Endothelial cell of umbilical vein (primary cell): Measurements from ENCODE around the gene USE1. TPM values are rescaled to one million over a fixed set of nuclear protein-coding genes. Genes with fewer than 3 reads are reported as not detected.

Experiments used
- BruUV-seq: library from RNA; stranded (reverse); fragments of 400-500 nt; replicated peaks from 2 replicates; lab custom pipeline; 2021; lab: Mats Ljungman, UMichigan
- CTCF ChIA-PET: fragments of 300-600, 350-600 bp; sonication (Branson Sonifier 250); formaldehyde crosslinking; loops from one replicate; lab custom pipeline; 2021; ENCODE audit warnings: antibody characterized with exemption, inconsistent platforms; lab: Charles Lee
- POLR2A ChIA-PET: fragments of 300-600, 350-600 bp; sonication (Branson Sonifier 250); formaldehyde crosslinking; loops from one replicate; lab custom pipeline; 2021; ENCODE audit warnings: antibody characterized with exemption, inconsistent platforms; lab: Charles Lee
- DNase-seq: peaks from one replicate; pipeline ENCODE4 v3.0.0-alpha.2; 2011; ENCODE audit warnings: low read depth, low spot score
- FAIRE-seq: peaks from 2 replicates; lab custom pipeline; 2011; peaks lifted over from hg19 to GRCh38; lab: Jason Lieb, UNC
- H2AFZ ChIP-seq: 2 replicates; pipeline ENCODE4 v1.6.0; 2012; ENCODE audit warnings: low read depth, low read length, control low read depth, inconsistent platforms
- H3K27ac ChIP-seq: 2 replicates; pipeline ENCODE4 v1.5.1; 2011; ENCODE audit warnings: low read depth, mild to moderate bottlenecking, control low read depth, low read length, moderate library complexity; ENCODE audit not compliant: insufficient read depth
- H3K27me3 ChIP-seq, 2 experiments: 2 replicates each; pipeline versions ENCODE4 v1.6.0 to v1.6.1; 2011; ENCODE audit warnings: low read length in 2 of 2, mixed read lengths in 1 of 2; ENCODE audit not compliant: control insufficient read depth in 2 of 2, insufficient read depth in 2 of 2
- H3K36me3 ChIP-seq, 2 experiments: 2 replicates in 1 of 2; 3 replicates in 1 of 2; pipeline ENCODE4 v1.5.1; 2011; ENCODE audit warnings: low read length in 2 of 2, mild to moderate bottlenecking in 1 of 2, moderate library complexity in 1 of 2; ENCODE audit not compliant: control insufficient read depth in 2 of 2, insufficient read depth in 2 of 2; ENCODE audit errors: extremely low read depth in 1 of 2
- H3K4me1 ChIP-seq: 3 replicates; pipeline ENCODE4 v1.5.1; 2011; ENCODE audit warnings: mild to moderate bottlenecking, low read length; ENCODE audit not compliant: control insufficient read depth, insufficient read depth; ENCODE audit errors: extremely low read depth
- H3K4me2 ChIP-seq: 2 replicates; pipeline ENCODE4 v1.6.1; 2011; ENCODE audit warnings: low read length, control low read depth, mixed read lengths; ENCODE audit not compliant: insufficient read depth
- H3K4me3 ChIP-seq, 3 experiments: fragments of 200-600 bp in 1 of 3; sonication (generic), shearing (Covaris generic) in 1 of 3; replicated peaks in 1 of 3; 2 replicates each; pipeline ENCODE4 v1.5.1; 2011 to 2016; ENCODE audit warnings: control low read depth in 3 of 3, low read length in 3 of 3, mild to moderate bottlenecking in 2 of 3, inconsistent platforms in 1 of 3, low read depth in 1 of 3, moderate library complexity in 1 of 3; ENCODE audit not compliant: insufficient read depth in 1 of 3
- H3K79me2 ChIP-seq: 2 replicates; pipeline ENCODE4 v1.6.0; 2012; ENCODE audit warnings: low read length, inconsistent platforms; ENCODE audit not compliant: control insufficient read depth, insufficient read depth
- H3K9ac ChIP-seq: replicated peaks from 2 replicates; pipeline ENCODE3; 2011; ENCODE audit warnings: low read length, control low read depth; ENCODE audit not compliant: insufficient read depth; ENCODE audit errors: extremely low read depth
- H3K9me1 ChIP-seq: replicated peaks from 3 replicates; pipeline ENCODE4 v1.6.0; 2011; ENCODE audit warnings: mild to moderate bottlenecking, low read length; ENCODE audit not compliant: control insufficient read depth, insufficient read depth; ENCODE audit errors: extremely low read depth
- H3K9me3 ChIP-seq: replicated peaks from 2 replicates; pipeline ENCODE4 v1.5.1; 2012; ENCODE audit warnings: low read length, inconsistent platforms; ENCODE audit not compliant: control insufficient read depth, insufficient read depth
- H4K20me1 ChIP-seq: replicated peaks from 2 replicates; pipeline ENCODE3; 2011; ENCODE audit warnings: mild to moderate bottlenecking, low read length; ENCODE audit not compliant: control insufficient read depth, insufficient read depth; ENCODE audit errors: extremely low read depth
- CTCF ChIP-seq, 2 donors: IDR thresholded peaks; 1 replicate in 1 of 2; 2 replicates in 1 of 2; pipeline ENCODE4 v1.5.1; 2011; ENCODE audit warnings: low read length in 2 of 2, mild to moderate bottlenecking in 2 of 2, moderate library complexity in 2 of 2, control low read depth in 1 of 2, inconsistent platforms in 1 of 2, low read depth in 1 of 2; ENCODE audit not compliant: insufficient read depth in 1 of 2; ENCODE audit errors: extremely low read depth in 1 of 2
- EZH2 ChIP-seq: IDR thresholded peaks from 2 replicates; pipeline ENCODE4 v1.6.1; 2012; ENCODE audit warnings: borderline replicate concordance, low read depth, mild to moderate bottlenecking, moderate library complexity, low read length, inconsistent platforms; ENCODE audit not compliant: severe bottlenecking
- FOS ChIP-seq: IDR thresholded peaks from 2 replicates; pipeline ENCODE4 v1.6.1; 2011; ENCODE audit warnings: mild to moderate bottlenecking, low read length, moderate library complexity, borderline replicate concordance; ENCODE audit not compliant: insufficient read depth
- GATA2 ChIP-seq: IDR thresholded peaks from 2 replicates; pipeline ENCODE4 v1.7.0; 2011; ENCODE audit warnings: low read depth, mild to moderate bottlenecking, moderate library complexity, mixed read lengths, low read length; ENCODE audit not compliant: insufficient read length, insufficient read depth
- JUN ChIP-seq: IDR thresholded peaks from 2 replicates; pipeline ENCODE4 v1.6.1; 2011; ENCODE audit warnings: borderline replicate concordance, low read depth; ENCODE audit not compliant: insufficient read length, insufficient read depth
- MAX ChIP-seq: IDR thresholded peaks from 2 replicates; pipeline ENCODE4 v1.6.1; 2011; ENCODE audit not compliant: insufficient read depth, insufficient read length
- MYC ChIP-seq: IDR thresholded peaks from one replicate; pipeline ENCODE4 v1.6.1; 2011; ENCODE audit warnings: mild to moderate bottlenecking, low read depth, low read length
- POLR2A ChIP-seq: IDR thresholded peaks from 2 replicates; pipeline ENCODE4 v1.6.1; 2012; ENCODE audit warnings: low read depth, mild to moderate bottlenecking, control low read depth, low read length
- POLR2AphosphoS5 ChIP-seq: IDR thresholded peaks from 2 replicates; pipeline ENCODE4 v1.6.1; 2012; ENCODE audit warnings: low read depth, mild to moderate bottlenecking, control low read depth, low read length, moderate library complexity; ENCODE audit not compliant: insufficient read depth
- dilution Hi-C: fragments of 300-500 bp; cut with MboI; formaldehyde crosslinking; loops from one replicate; pipeline ENCODE4 v1.15.0; 2019; ENCODE audit warnings: low sequenced_read_pairs; ENCODE audit not compliant: extremely low pct_ligation_motif_present
- intact Hi-C: fragments of 100-400 bp; cut with micrococcal nuclease; formaldehyde crosslinking; loops from one replicate; pipeline ENCODE4 v1.10.0; 2022
- polyA plus RNA-seq, 4 experiments: library from polyadenylated mRNA; depleted of rRNA in 3 of 4; stranded (reverse) in 3 of 4; unstranded in 1 of 4; fragments of >200 nt; gene quantifications; 2 replicates each; pipeline versions ENCODE4 v1.2.1 to v1.2.3, GENCODE V29; 2011 to 2012; ENCODE audit warnings: missing spikeins in 1 of 4
- total RNA-seq: library from RNA; stranded (reverse); gene quantifications from 2 replicates; pipeline ENCODE4 v1.2.3, GENCODE V29; 2021

Gene USE1
- total and polyA plus RNA-seq, 2 donors (not counting 3 experiments of a cell fraction or from before 2014, with no cell fraction given), result 21.3 to 27.6 TPM

DNA sequence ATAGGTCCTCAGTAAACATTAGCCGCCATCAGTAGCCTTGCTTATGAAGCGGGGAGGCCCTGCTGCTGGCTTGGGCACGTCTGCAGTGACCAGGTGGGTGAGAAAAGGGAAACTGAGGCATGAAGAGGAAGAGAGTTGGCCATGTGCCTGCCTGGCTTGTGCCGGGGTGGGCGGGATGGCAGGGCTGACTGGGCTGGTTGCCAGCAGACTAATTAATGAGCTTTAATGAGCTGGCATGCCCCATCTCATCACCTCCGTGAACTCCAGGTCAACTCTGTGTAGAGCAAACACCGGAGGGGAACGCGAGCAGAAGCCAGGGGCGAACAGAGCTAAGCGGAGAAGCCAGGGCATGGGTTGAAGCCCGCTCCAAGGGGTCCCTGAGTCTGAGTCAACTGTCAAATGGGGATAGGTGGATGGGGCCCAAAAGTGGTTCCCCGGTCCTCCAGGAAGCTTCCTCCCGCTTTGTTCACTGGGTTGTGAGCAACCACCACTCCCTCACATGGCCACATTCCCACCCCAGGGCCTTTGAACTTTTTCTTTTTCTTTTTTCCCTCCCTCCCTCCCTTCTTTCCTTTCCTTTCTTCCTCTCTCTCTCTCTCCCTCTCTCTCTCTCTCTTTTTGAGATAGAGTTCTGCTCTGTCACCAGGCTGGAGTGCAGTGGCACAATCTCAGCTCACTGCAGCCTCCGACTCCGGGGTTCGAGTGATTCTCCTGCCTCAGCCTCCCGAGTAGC lies 21.8 kb downstream of the USE1 start:
- FAIRE-seq (no peak), DNase-seq (no peak)
- no peaks in the 10 kb centered on the region for H3K27me3 ChIP-seq
- no peak overlapping the region for H3K27ac ChIP-seq
- peaks cover 11% of the 10 kb centered on the region for H3K4me1 ChIP-seq
- BruUV-seq, result no TSS peak
- no peak overlapping the region for H3K4me3 ChIP-seq
- peaks cover 4 to 8% of the 10 kb centered on the region in 2 experiments for H3K36me3 ChIP-seq
- H3K9me3 ChIP-seq, result no peaks in the 10 kb centered on the region
- H2AFZ ChIP-seq, result no peak overlapping the region
- peaks cover 18% of the 10 kb centered on the region for H3K79me2 ChIP-seq
- ChIA-PET POLR2A (no interaction called here), CTCF (no interaction called here)
- H3K4me2 ChIP-seq, result no peak overlapping the region
- intact Hi-C loops, result no loop called here
- H3K9me1 ChIP-seq, result no peaks in the 10 kb centered on the region
- TF ChIP-seq POLR2A (no peak), JUN (no peak), GATA2 (no peak), POLR2AphosphoS5 (no peak), MYC (no peak), FOS (no peak), MAX (no peak), EZH2 (no peak), CTCF (IDR thresholded peaks at IDR 0.05; ENCODE audit: extremely low read depth in 1 of 2, insufficient read depth in 1 of 2, low read depth in 1 of 2, low read length in 2 of 2) (no peak)
- no peak overlapping the region for H3K9ac ChIP-seq
- dilution Hi-C loops, result no loop called here
- H4K20me1 ChIP-seq, result no peaks in the 10 kb centered on the region
